ENCODE data around the gene MAPK8.

DNA sequence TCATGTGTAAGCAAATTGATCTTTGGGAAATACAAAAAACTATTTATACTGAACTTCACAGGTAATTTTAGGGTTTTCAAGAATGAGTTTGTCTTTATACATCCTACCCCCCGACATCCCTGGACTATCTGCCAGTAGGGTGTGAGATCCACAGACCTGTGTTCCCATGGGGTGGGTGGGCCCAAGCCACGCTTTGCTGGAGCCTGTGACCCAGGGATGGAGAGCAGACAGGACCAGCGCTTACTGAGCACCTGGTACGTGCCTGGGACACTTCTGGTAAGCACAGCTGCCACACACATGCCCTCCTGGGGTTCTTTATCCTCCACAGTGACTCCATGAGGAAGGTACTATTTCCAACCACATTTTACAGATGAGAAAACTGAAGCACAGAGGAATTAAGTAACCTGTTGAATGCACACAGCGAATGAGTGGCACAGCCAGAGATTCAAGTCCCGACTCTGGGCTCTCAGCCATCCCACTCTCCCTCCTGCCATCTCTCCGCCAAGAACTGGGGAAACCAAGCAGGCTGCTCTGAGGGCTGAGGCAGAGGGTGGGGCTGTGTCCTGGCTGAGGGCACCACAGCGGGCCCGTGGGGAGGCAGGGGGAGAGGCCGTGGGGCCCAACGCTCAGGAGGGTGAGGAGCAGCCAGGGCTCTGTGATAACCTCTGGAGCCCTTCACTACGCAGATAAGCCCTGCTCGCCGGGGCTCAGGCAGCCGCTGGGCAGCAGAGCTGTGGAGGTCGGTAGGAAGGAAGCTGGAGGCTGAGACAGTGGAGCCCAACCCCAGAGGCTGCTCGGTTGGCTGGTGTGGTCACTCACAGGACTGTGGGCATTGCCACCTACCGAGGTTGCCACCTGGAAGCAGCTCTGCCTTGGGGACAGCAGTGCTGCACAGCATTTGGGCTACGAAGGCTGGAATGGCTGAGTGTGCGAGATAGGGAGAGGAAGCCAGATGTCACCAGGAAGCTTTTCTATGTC is 174.2 kb downstream of the MAPK8 start:
- TF ChIP-seq, protein P1, sequence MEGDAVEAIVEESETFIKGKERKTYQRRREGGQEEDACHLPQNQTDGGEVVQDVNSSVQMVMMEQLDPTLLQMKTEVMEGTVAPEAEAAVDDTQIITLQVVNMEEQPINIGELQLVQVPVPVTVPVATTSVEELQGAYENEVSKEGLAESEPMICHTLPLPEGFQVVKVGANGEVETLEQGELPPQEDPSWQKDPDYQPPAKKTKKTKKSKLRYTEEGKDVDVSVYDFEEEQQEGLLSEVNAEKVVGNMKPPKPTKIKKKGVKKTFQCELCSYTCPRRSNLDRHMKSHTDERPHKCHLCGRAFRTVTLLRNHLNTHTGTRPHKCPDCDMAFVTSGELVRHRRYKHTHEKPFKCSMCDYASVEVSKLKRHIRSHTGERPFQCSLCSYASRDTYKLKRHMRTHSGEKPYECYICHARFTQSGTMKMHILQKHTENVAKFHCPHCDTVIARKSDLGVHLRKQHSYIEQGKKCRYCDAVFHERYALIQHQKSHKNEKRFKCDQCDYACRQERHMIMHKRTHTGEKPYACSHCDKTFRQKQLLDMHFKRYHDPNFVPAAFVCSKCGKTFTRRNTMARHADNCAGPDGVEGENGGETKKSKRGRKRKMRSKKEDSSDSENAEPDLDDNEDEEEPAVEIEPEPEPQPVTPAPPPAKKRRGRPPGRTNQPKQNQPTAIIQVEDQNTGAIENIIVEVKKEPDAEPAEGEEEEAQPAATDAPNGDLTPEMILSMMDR (IDR thresholded peaks at IDR 0.05; ENCODE audit: low read depth, low read length): no peak
- TF ChIP-seq POLR2A (IDR thresholded peaks at IDR 0.05; ENCODE audit: extremely low read depth, insufficient read length): no peak
